GM21825 (cell line): ENCODE data around the gene ZMPSTE24.
"Not testable (repeated sequence)": the region's sequence is repeated elsewhere in the genome, so short reads cannot be mapped to it uniquely, and the experiment has no call there.

ENCODE experiments used
- ATAC-seq: cut with Tn5 transposase; IDR thresholded peaks from one replicate; pipeline ENCODE4 v1.9.1; 2021; ENCODE audit warnings: mild to moderate bottlenecking, moderate library complexity; ENCODE audit not compliant: unreplicated experiment

ZMPSTE24 gene

DNA sequence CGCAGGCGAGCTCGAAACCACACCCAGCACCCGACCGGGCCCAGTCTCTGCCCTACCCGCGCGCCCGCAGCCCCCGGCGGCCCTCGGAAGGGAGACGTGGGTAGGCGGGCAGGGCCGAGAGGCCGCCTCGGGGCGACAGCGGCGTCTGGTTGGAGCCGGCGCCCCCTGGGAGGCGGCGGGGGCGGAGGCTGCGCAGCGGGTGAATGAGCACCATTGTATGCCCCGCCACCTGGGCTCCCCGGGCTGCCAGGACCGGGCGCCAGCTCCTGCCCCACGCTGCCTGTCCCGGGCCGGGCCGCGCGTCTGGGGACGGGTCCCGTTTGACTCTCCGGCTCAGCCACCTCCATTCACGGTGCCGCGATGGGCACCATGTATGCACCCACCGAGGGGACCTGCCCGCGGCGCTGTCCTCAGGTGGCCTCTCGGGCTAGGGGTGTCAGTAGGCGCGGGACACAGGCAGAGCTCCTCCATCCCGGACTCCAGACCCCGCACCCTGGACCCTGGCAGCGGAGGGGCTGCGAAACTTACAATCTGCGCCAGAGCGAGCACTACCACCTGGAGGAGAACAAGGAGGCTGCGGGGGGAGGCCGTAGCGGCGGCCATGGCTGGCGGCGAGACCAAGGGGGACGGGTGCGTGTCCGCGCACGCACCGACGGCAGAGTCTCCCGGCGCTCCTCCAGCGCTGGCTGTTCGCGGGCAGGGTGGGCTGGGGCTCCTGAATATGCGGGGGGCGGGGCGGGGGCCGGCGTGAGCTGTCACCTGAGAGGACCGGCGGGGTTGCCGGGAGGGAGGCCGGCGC is 58.8 kb downstream of the ZMPSTE24 start, which contains the start of gene COL9A2:
COL9A2 (minus strand) TSS at position 692 of the 799 bp plus-strand sequence; CDS start at position 603, 89 bp downstream.
- ATAC-seq: no peak

DNA sequence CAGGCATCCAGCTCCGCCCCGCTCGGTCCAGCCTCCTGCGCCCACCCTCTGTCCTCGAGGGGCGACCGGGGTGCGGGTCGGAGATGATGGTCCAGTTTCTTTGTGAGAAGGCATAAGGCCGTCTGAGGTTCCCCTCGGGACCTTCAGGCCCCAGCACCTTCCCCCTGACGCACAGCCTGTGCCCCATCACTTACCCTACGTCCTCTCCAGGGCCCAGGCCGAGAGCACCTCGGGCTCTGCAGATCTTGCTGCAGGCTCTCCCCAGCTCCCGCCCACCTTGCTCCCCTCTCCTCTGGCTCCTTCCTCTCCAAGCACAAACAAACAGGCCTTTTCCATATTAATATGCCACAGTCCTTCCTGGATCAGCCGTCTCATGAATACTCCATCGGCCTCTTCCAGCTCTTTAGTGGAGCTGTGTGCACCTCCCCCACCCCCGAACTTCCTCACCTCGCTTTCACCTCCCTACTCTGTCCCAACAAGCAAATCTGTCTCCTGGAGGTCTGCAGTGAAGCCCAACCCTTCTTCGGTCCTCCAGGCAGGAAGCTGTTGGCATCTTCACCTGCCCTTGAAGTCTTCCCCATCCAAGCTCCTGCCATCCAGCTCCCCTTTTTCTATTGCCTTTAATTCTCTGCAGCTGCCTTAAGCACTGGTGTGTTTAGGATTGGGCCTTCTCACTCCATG is 59.5 kb downstream of the ZMPSTE24 start:
- ATAC-seq: no peak

DNA sequence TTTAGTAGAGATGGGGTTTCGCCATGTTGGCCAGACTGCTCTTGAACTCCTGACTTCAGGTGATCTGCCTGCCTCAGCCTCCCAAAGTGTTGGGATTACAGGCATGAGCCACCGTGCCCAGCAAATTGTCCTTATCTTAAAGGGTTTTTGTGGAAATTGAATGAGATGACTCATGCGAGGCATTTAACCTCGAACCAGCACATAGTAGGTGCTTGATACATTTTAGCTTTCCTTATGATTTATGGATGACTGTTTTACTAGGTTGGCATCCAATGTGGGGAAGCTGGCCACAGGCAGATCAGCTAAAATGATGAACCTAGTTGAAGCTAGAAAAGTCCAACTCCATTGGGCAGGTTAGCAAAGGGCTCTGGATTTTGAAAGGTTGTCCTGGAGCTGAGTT is 60.4 kb downstream of the ZMPSTE24 start:
- ATAC-seq: no peak

DNA sequence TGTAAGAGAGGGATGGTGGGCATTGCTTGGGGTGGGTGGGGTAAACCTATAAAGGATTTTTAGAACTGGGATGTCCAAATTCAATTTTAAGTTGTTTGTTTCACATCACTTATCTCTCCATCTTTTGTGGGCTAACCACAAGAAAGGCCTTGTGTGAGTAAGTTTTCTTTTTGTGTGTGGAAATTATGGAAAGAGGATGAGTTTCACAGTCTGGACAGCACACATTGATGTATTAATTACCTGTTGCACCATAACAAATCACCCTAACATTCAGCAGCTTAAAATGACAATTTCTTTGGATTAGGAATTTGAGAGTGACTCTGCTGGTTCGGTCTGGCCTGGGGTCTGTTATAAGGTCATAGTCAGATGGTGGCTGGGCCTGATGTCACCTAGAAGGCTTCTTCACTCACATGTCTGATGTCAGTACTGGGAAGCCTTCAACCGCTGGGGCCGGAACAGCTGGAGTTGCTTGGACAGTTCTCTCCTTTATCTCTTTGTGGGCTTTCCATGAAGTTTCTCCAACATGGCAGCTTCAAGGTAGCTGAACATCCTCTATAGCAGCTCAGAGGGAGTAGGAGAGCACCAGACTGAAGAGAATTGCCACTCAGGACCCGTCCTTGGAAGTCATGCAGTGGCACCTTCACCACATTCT is 61.1 kb downstream of the ZMPSTE24 start:
- ATAC-seq: no peak

DNA sequence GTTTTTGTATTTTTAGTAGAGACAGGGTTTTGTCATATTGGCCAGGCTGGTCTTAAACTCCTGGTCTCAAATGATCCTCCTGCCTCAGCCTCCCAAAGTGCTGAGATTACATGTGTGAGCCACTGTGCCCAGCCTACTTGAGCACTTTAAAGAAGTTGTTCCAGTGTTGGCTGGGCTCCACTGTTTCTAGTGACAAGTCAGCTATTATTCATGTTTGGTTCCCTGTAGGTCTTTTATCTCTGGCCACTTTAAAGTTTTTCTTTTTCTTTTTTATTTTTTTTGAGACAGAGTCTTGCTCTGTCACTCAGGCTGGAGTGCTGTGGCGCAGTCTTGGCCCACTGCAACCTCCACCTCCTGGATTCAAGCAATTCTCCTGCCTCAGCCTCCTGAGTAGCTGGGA is 73.4 kb downstream of the ZMPSTE24 start:
- ATAC-seq: not testable (repeated sequence)

DNA sequence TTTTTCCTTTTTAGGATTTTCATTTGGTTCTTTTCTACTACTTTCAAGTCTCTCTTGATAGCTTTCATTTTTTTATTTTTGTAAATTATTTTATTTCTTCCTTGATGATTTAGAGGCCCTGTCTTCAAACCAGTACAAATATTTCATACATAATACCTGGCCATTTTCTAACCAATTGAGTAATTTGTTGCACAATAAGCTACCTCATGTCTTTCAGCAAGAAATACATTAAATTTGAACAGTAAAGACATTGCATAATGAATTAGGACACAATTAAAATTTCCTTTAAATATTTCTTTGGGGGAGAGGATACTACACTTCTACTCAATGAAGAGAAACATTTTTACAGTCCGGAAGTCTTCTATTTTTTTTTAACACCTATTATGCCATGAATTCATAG is 74.7 kb downstream of the ZMPSTE24 start:
- no peak for ATAC-seq

DNA sequence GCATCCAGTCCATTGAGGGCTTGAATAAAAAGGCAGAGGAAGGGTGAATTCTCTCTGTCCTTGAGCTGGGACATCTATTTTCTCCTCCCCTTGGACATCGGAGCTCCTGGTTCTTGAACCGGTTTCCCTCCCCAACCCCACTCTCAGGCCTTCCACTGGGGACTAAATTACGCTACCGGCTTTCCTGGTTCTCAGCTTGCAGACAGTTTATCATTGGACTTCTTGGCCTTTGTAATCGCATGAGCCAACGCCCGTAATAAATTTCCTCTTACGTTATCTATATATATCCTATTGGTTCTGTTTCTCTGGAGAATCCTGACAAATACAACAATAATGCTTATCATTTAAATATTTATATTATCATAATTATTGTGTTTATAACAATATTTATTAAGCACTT is 79.4 kb downstream of the ZMPSTE24 start:
- ATAC-seq: no peak

DNA sequence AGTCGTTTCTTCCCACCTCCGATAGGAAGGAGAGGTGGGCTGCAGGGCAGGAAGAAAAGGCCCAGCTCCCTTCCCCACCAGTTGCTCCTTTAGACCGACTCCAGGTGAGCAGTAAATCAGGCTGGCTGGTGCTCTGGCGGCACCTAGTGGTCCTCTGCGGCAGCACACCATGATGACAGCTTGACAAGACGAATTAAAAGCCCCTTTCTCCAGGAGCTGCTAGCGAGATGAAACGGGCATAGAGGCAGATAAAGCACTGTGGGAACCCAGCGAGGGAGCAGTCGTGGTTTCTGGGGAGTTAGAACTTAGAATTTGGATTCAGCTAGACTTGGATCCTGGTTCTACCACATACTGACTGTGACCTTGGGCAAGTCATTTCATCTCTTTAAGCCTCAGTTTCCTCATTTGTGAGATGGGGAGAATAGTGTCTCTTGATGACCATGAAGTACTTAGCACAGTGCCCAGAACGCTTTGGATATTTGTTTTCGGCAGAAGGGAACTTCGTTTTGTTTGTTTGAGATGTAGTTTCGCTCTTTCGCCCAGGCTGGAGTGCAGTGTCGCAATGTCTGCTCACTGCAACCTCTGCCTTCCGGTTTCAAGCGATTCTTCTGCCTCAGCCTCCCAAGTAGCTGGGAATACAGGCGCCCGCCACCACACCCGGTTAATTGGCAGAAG is 80.8 kb downstream of the ZMPSTE24 start:
- ATAC-seq: no peak

DNA sequence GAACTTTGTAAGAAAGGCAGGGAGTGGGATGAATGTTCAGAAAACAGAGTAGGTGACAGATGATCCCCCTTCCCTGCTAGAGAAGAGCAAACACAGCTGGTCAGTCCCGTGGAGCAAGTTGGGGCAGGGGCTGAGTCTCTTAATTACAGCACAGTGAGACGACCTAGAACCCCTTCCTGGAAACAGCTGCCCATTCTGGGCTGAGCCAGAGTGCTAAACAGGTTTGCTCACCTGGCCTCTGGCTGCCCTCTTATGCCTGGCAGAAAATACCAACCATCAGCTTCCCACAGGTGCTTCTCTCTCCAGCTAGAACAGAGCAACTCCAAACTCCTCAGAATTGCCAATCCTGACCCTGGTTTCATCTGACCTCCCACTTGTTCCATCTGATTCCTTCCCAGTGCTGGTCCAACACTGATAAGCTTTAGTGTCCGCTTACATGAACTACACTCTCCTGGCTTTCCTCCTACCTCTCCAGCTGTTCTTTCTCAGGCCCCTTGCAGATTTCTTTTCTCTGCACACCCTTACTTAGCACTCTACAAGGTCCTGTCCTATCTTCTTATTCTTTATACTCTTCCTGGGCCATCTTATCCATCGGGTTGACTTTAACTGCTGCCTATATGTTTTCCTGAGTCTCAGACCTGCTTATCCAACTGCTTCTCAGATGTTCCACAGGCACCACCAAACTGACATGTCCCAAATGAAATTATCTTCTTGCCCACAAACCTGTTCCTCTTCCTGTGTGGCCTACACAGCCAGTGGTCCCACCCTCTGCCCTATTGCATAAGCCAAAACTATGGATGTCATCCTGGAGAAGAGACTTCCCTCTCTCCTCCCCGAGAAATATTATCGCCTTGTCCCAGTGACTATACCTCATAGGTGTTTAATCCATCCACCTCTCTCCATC is 81.6 kb downstream of the ZMPSTE24 start:
- ATAC-seq: no peak

DNA sequence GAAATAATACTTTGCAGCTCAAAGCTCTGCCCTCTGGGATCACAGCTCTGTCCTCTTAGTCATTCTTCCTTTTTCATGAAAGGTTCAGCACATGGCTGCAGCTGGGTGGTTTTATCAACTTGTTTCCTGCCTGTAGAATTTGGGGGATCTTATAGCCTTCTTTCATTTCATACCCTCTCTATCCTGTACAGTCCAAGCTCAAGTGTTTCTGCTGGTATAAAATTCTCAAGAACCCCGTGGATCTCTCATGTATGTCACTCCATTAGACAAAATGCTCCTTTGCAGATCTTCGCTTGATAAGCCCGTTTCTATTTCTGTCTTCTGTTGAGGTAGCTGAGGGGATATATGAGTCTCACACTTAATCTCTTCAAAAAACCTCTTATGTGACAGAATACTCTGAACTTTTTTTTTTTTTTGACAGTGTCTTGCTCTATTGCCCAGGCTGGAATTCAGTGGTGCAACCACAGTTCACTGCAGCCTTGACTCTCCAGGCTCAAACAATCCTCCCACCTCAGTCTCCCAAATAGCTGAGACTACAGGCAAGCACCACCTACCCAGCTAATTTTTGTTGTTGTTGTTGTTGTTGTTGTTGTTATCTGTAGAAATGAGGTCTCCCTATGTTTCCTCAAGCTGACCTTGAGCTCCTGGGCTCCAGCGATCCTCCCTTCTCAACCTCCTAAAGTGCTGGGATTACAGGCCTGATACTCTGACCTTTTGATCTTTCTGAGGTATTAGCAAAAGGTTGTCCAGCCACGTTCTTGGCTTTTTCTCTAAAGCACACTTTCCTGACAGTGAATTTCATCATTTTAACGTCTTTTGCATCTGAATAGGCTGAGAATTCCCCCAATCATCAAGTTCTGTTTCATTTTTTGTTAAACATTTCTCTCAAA is 83.7 kb downstream of the ZMPSTE24 start:
- no peak for ATAC-seq

DNA sequence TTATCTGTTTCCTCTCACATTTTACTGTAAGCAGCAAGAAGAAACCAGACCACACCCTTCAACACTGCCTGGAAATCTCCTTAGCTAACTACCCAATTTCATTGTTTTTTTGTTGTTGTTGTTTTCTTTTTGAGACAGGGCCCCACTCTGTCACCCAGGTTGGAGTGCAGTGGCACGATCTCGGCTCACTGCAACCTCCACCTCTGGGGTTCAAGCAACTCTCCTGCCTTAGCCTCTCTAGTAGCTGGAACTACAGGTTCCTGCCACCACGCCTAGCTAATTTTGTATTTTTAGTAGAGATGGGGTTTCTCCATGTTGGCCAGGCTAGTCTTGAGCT is 84.3 kb downstream of the ZMPSTE24 start:
- not testable (repeated sequence) for ATAC-seq
